ENCODE measurements around the gene TASP1.

The TASP1 gene

GRCh38 chr20:13545790-13546189, 92.9 kb downstream of the TASP1 start:
- no peak for TF ChIP-seq CTCF (IDR thresholded peaks at IDR 0.05; ENCODE audit: low read depth, low read length)
- peak in 1 of 2 donors; percentile 13 for DNase-seq (ENCODE audit: low read depth in 2 of 2)
- no peak overlapping the region for H3K4me3 ChIP-seq (replicated peaks in 1 of 2; ENCODE audit: low read depth in 2 of 2, low read length in 2 of 2)

GRCh38 chr20:13543783-13544182, 94.9 kb downstream of the TASP1 start:
- no peak for DNase-seq (ENCODE audit: low read depth in 2 of 2)
- TF ChIP-seq CTCF (IDR thresholded peaks at IDR 0.05; ENCODE audit: low read depth, low read length) = no peak
- H3K4me3 ChIP-seq (replicated peaks in 1 of 2; ENCODE audit: low read depth in 2 of 2, low read length in 2 of 2) = no peak overlapping the region

- DNase-seq (ENCODE audit: low read depth in 2 of 2) = no peak
- H3K4me3 ChIP-seq (replicated peaks in 1 of 2; ENCODE audit: low read depth in 2 of 2, low read length in 2 of 2) = no peak overlapping the region
- no peak for TF ChIP-seq CTCF (IDR thresholded peaks at IDR 0.05; ENCODE audit: low read depth, low read length)
Observed at GRCh38 chr20:13535627-13536026, 103.1 kb downstream of the TASP1 start.

- DNase-seq (ENCODE audit: low read depth in 2 of 2) = peak in 1 of 2 donors; percentile 17
- no peak overlapping the region for H3K4me3 ChIP-seq (replicated peaks in 1 of 2; ENCODE audit: low read depth in 2 of 2, low read length in 2 of 2)
- TF ChIP-seq CTCF (IDR thresholded peaks at IDR 0.05; ENCODE audit: low read depth, low read length) = no peak
Observed at GRCh38 chr20:13533946-13534345, 104.8 kb downstream of the TASP1 start.

GRCh38 chr20:13530146-13530545, 108.6 kb downstream of the TASP1 start:
- no peak overlapping the region for H3K4me3 ChIP-seq (replicated peaks in 1 of 2; ENCODE audit: low read depth in 2 of 2, low read length in 2 of 2)
- no peak for TF ChIP-seq CTCF (IDR thresholded peaks at IDR 0.05; ENCODE audit: low read depth, low read length)
- DNase-seq (ENCODE audit: low read depth in 2 of 2) = no peak

GRCh38 chr20:13526551-13526950, 112.2 kb downstream of the TASP1 start:
- TF ChIP-seq CTCF (IDR thresholded peaks at IDR 0.05; ENCODE audit: low read depth, low read length) = no peak
- DNase-seq (ENCODE audit: low read depth in 2 of 2) = peak in 1 of 2 donors; percentile 28
- H3K4me3 ChIP-seq (replicated peaks in 1 of 2; ENCODE audit: low read depth in 2 of 2, low read length in 2 of 2) = no peak overlapping the region

- H3K4me3 ChIP-seq (replicated peaks in 1 of 2; ENCODE audit: low read depth in 2 of 2, low read length in 2 of 2) = no peak overlapping the region
- peak; percentile 84 to 91 for DNase-seq (ENCODE audit: low read depth in 2 of 2)
- TF ChIP-seq CTCF (IDR thresholded peaks at IDR 0.05; ENCODE audit: low read depth, low read length) = no peak
Observed at GRCh38 chr20:13525225-13525940, 113.3 kb downstream of the TASP1 start.

Measured in cardiac fibroblast (primary cell).